Fibroblast of pulmonary artery (primary cell): Measurements from ENCODE around the gene SQSTM1.
"Not testable (repeated sequence)": the region's sequence is repeated elsewhere in the genome, so short reads cannot be mapped to it uniquely, and the experiment has no call there.

Experiments
- DNase-seq: peaks from one replicate; pipeline ENCODE4 v3.0.0-alpha.2; 2010; ENCODE audit warnings: low read depth
- H3K4me3 ChIP-seq: replicated peaks from 2 replicates; pipeline ENCODE4 v1.5.1; 2011; ENCODE audit warnings: low read depth, mild to moderate bottlenecking, control low read depth, low read length, moderate library complexity
- CTCF ChIP-seq: IDR thresholded peaks from 2 replicates; pipeline ENCODE4 v1.5.1; 2011; ENCODE audit warnings: mild to moderate bottlenecking, control low read depth, low read length, inconsistent platforms; ENCODE audit errors: missing control alignments

The SQSTM1 gene

GRCh38 chr5:179833709-179834070, 13.0 kb downstream of the SQSTM1 start:
- TF ChIP-seq CTCF: no peak
- DNase-seq: no peak
- no peak overlapping the region for H3K4me3 ChIP-seq

- TF ChIP-seq CTCF: no peak
- H3K4me3 ChIP-seq: no peak overlapping the region
- no peak for DNase-seq
These were observed 13.4 kb downstream of the SQSTM1 start for GRCh38 chr5:179834120-179834519.

GRCh38 chr5:179834871-179835270, 14.2 kb downstream of the SQSTM1 start:
- not testable (repeated sequence) for H3K4me3 ChIP-seq, DNase-seq

- TF ChIP-seq CTCF: no peak
- no peak overlapping the region for H3K4me3 ChIP-seq
- no peak for DNase-seq
These were observed 15.7 kb downstream of the SQSTM1 start for GRCh38 chr5:179836225-179837019.

GRCh38 chr5:179837076-179838011, 16.6 kb downstream of the SQSTM1 start:
- no peak for DNase-seq
- no peak overlapping the region for H3K4me3 ChIP-seq

GRCh38 chr5:179839328-179840256, 18.9 kb downstream of the SQSTM1 start:
- no peak for TF ChIP-seq CTCF
- DNase-seq: peak; percentile 69
- no peak overlapping the region for H3K4me3 ChIP-seq

More at GRCh38 chr5:179837076-179838011, 16.6 kb downstream of the SQSTM1 start:
- no peak for TF ChIP-seq CTCF
